Measurements from ENCODE around the gene FBXW7.

The FBXW7 gene

GRCh38 chr4:152559641-152560040 lies 23.7 kb upstream of the FBXW7 start:
- Histone ChIP-seq H3K27ac (ENCODE audit: low read length, poor library complexity, severe bottlenecking) (no peak overlapping the region), H3K18ac (ENCODE audit: low read depth in 1 of 2, low read length in 2 of 2) (no peak overlapping the region), H3K36me3 (ENCODE audit: control insufficient read depth in 1 of 2, insufficient read depth in 2 of 2, low read depth in 1 of 2, low read length in 2 of 2) (no peaks in the 10 kb centered on the region), H2BK5ac (ENCODE audit: low read depth, low read length, poor library complexity, severe bottlenecking) (no peak overlapping the region), H2BK120ac (ENCODE audit: low read depth, low read length) (no peak overlapping the region), H3K14ac (ENCODE audit: low read length in 2 of 2) (no peak overlapping the region), H2AFZ (ENCODE audit: low read depth, low read length) (no peak overlapping the region), H3K79me1 (replicated peaks; ENCODE audit: low read length, poor library complexity, severe bottlenecking) (no peaks in the 10 kb centered on the region), H2BK15ac (ENCODE audit: low read depth, poor library complexity, severe bottlenecking) (no peak overlapping the region), H3K4me3 (ENCODE audit: insufficient read depth in 1 of 2, low read depth in 1 of 2, low read length in 2 of 2) (no peak overlapping the region), H2BK12ac (ENCODE audit: low read length in 2 of 2) (no peak overlapping the region), H3K4me1 (ENCODE audit: control insufficient read depth, insufficient read depth, low read depth, low read length) (no peaks in the 10 kb centered on the region), H3K4me2 (ENCODE audit: low read length, poor library complexity, severe bottlenecking) (no peak overlapping the region), H4K91ac (ENCODE audit: low read length) (no peak overlapping the region), H3K9me3 (ENCODE audit: control insufficient read depth, low read length) (no peaks in the 10 kb centered on the region), H3K4ac (ENCODE audit: low read depth in 1 of 2, low read length in 2 of 2) (no peak overlapping the region), H3K23ac (ENCODE audit: low read length in 2 of 2) (no peak overlapping the region), H3K27me3 (ENCODE audit: control insufficient read depth in 1 of 2, insufficient read depth in 1 of 2, low read length in 2 of 2) (no peaks in the 10 kb centered on the region), H4K8ac (ENCODE audit: low read length) (no peak overlapping the region), H3K9ac (ENCODE audit: low read length) (no peak overlapping the region), H2AK5ac (ENCODE audit: low read length, severe bottlenecking) (no peak overlapping the region)
- DNase-seq: no peak
- whole genome bisulfite sequencing: 100% methylated on average over 1 of the region's 3 CpGs

- no peak overlapping the region for H4K8ac ChIP-seq (ENCODE audit: low read length)
- no peak overlapping the region for H2AK5ac ChIP-seq (ENCODE audit: low read length, severe bottlenecking)
- H2BK5ac ChIP-seq (ENCODE audit: low read depth, low read length, poor library complexity, severe bottlenecking): no peak overlapping the region
- H2BK15ac ChIP-seq (ENCODE audit: low read depth, poor library complexity, severe bottlenecking): no peak overlapping the region
- H3K27me3 ChIP-seq (ENCODE audit: control insufficient read depth in 1 of 2, insufficient read depth in 1 of 2, low read length in 2 of 2): no peaks in the 10 kb centered on the region
- no peaks in the 10 kb centered on the region for H3K79me1 ChIP-seq (replicated peaks; ENCODE audit: low read length, poor library complexity, severe bottlenecking)
- H3K4me3 ChIP-seq (ENCODE audit: insufficient read depth in 1 of 2, low read depth in 1 of 2, low read length in 2 of 2): no peak overlapping the region
- no peak overlapping the region for H3K27ac ChIP-seq (ENCODE audit: low read length, poor library complexity, severe bottlenecking)
- DNase-seq: no peak
- no peak overlapping the region for H2AFZ ChIP-seq (ENCODE audit: low read depth, low read length)
- H3K9me3 ChIP-seq (ENCODE audit: control insufficient read depth, low read length): no peaks in the 10 kb centered on the region
- H3K36me3 ChIP-seq (ENCODE audit: control insufficient read depth in 1 of 2, insufficient read depth in 2 of 2, low read depth in 1 of 2, low read length in 2 of 2): no peaks in the 10 kb centered on the region
- no peak overlapping the region for H3K18ac ChIP-seq (ENCODE audit: low read depth in 1 of 2, low read length in 2 of 2)
- H3K9ac ChIP-seq (ENCODE audit: low read length): no peak overlapping the region
- H2BK120ac ChIP-seq (ENCODE audit: low read depth, low read length): no peak overlapping the region
- no peak overlapping the region for H3K23ac ChIP-seq (ENCODE audit: low read length in 2 of 2)
- no peak overlapping the region for H2BK12ac ChIP-seq (ENCODE audit: low read length in 2 of 2)
- H3K4me1 ChIP-seq (ENCODE audit: control insufficient read depth, insufficient read depth, low read depth, low read length): no peaks in the 10 kb centered on the region
- H3K4me2 ChIP-seq (ENCODE audit: low read length, poor library complexity, severe bottlenecking): no peak overlapping the region
- H4K91ac ChIP-seq (ENCODE audit: low read length): no peak overlapping the region
- no CpG with 5 or more reads among the region's 1 CpG for WGBS
- H3K14ac ChIP-seq (ENCODE audit: low read length in 2 of 2): no peak overlapping the region
- H3K4ac ChIP-seq (ENCODE audit: low read depth in 1 of 2, low read length in 2 of 2): no peak overlapping the region
These were observed 22.5 kb upstream of the FBXW7 start for GRCh38 chr4:152558396-152558795.

GRCh38 chr4:152556834-152557233 lies 20.9 kb upstream of the FBXW7 start:
- H2BK15ac ChIP-seq (ENCODE audit: low read depth, poor library complexity, severe bottlenecking): no peak overlapping the region
- no peak overlapping the region for H4K8ac ChIP-seq (ENCODE audit: low read length)
- no peak overlapping the region for H3K9ac ChIP-seq (ENCODE audit: low read length)
- no peak overlapping the region for H2BK12ac ChIP-seq (ENCODE audit: low read length in 2 of 2)
- no peak overlapping the region for H3K4me3 ChIP-seq (ENCODE audit: insufficient read depth in 1 of 2, low read depth in 1 of 2, low read length in 2 of 2)
- WGBS: 92% methylated on average over 3 of the region's 3 CpGs
- H2AK5ac ChIP-seq (ENCODE audit: low read length, severe bottlenecking): no peak overlapping the region
- H3K27ac ChIP-seq (ENCODE audit: low read length, poor library complexity, severe bottlenecking): no peak overlapping the region
- no peak overlapping the region for H3K14ac ChIP-seq (ENCODE audit: low read length in 2 of 2)
- DNase-seq: no peak
- H3K18ac ChIP-seq (ENCODE audit: low read depth in 1 of 2, low read length in 2 of 2): no peak overlapping the region
- no peak overlapping the region for H3K4me2 ChIP-seq (ENCODE audit: low read length, poor library complexity, severe bottlenecking)
- no peak overlapping the region for H3K4ac ChIP-seq (ENCODE audit: low read depth in 1 of 2, low read length in 2 of 2)
- no peaks in the 10 kb centered on the region for H3K79me1 ChIP-seq (replicated peaks; ENCODE audit: low read length, poor library complexity, severe bottlenecking)
- no peak overlapping the region for H2BK120ac ChIP-seq (ENCODE audit: low read depth, low read length)
- no peaks in the 10 kb centered on the region for H3K4me1 ChIP-seq (ENCODE audit: control insufficient read depth, insufficient read depth, low read depth, low read length)
- H3K9me3 ChIP-seq (ENCODE audit: control insufficient read depth, low read length): no peaks in the 10 kb centered on the region
- no peak overlapping the region for H3K23ac ChIP-seq (ENCODE audit: low read length in 2 of 2)
- no peaks in the 10 kb centered on the region for H3K27me3 ChIP-seq (ENCODE audit: control insufficient read depth in 1 of 2, insufficient read depth in 1 of 2, low read length in 2 of 2)
- no peak overlapping the region for H2AFZ ChIP-seq (ENCODE audit: low read depth, low read length)
- H3K36me3 ChIP-seq (ENCODE audit: control insufficient read depth in 1 of 2, insufficient read depth in 2 of 2, low read depth in 1 of 2, low read length in 2 of 2): peaks cover 0 to 2% of the 10 kb centered on the region in 2 experiments
- H2BK5ac ChIP-seq (ENCODE audit: low read depth, low read length, poor library complexity, severe bottlenecking): no peak overlapping the region
- H4K91ac ChIP-seq (ENCODE audit: low read length): no peak overlapping the region

GRCh38 chr4:152556283-152556682 lies 20.4 kb upstream of the FBXW7 start:
- H3K18ac ChIP-seq (ENCODE audit: low read depth in 1 of 2, low read length in 2 of 2): no peak overlapping the region
- H3K4me2 ChIP-seq (ENCODE audit: low read length, poor library complexity, severe bottlenecking): no peak overlapping the region
- H4K91ac ChIP-seq (ENCODE audit: low read length): no peak overlapping the region
- no peak overlapping the region for H3K9ac ChIP-seq (ENCODE audit: low read length)
- H3K23ac ChIP-seq (ENCODE audit: low read length in 2 of 2): no peak overlapping the region
- no peak overlapping the region for H2BK120ac ChIP-seq (ENCODE audit: low read depth, low read length)
- no peak overlapping the region for H2BK12ac ChIP-seq (ENCODE audit: low read length in 2 of 2)
- H3K4ac ChIP-seq (ENCODE audit: low read depth in 1 of 2, low read length in 2 of 2): no peak overlapping the region
- no peak overlapping the region for H2BK15ac ChIP-seq (ENCODE audit: low read depth, poor library complexity, severe bottlenecking)
- H3K79me1 ChIP-seq (replicated peaks; ENCODE audit: low read length, poor library complexity, severe bottlenecking): no peaks in the 10 kb centered on the region
- H3K4me3 ChIP-seq (ENCODE audit: insufficient read depth in 1 of 2, low read depth in 1 of 2, low read length in 2 of 2): no peak overlapping the region
- no peak overlapping the region for H2AK5ac ChIP-seq (ENCODE audit: low read length, severe bottlenecking)
- no peaks in the 10 kb centered on the region for H3K4me1 ChIP-seq (ENCODE audit: control insufficient read depth, insufficient read depth, low read depth, low read length)
- H3K27me3 ChIP-seq (ENCODE audit: control insufficient read depth in 1 of 2, insufficient read depth in 1 of 2, low read length in 2 of 2): no peaks in the 10 kb centered on the region
- no peak overlapping the region for H4K8ac ChIP-seq (ENCODE audit: low read length)
- H3K27ac ChIP-seq (ENCODE audit: low read length, poor library complexity, severe bottlenecking): no peak overlapping the region
- WGBS: 100% methylated on average over 2 of the region's 5 CpGs
- H2BK5ac ChIP-seq (ENCODE audit: low read depth, low read length, poor library complexity, severe bottlenecking): no peak overlapping the region
- no peak overlapping the region for H2AFZ ChIP-seq (ENCODE audit: low read depth, low read length)
- no peak for DNase-seq
- H3K14ac ChIP-seq (ENCODE audit: low read length in 2 of 2): no peak overlapping the region
- H3K9me3 ChIP-seq (ENCODE audit: control insufficient read depth, low read length): no peaks in the 10 kb centered on the region
- peaks cover 0 to 2% of the 10 kb centered on the region in 2 experiments for H3K36me3 ChIP-seq (ENCODE audit: control insufficient read depth in 1 of 2, insufficient read depth in 2 of 2, low read depth in 1 of 2, low read length in 2 of 2)
